Activated CD8-positive, alpha-beta memory T cell treated with anti-CD3 and anti-CD28 coated beads for 36 hours (primary cell): ENCODE data around the gene LRRFIP2. TPM values are rescaled to one million over a fixed set of nuclear protein-coding genes. Genes with fewer than 3 reads are reported as not detected.
"Not testable (repeated sequence)": the region's sequence is repeated elsewhere in the genome, so short reads cannot be mapped to it uniquely, and the experiment has no call there.

ENCODE experiments used
- CTCF ChIA-PET: fragments of 350-600 bp; sonication (Branson Sonifier 250); formaldehyde crosslinking; loops from one replicate; lab custom pipeline; 2021; ENCODE audit warnings: antibody characterized with exemption; lab: Charles Lee
- POLR2A ChIA-PET: fragments of 350-600 bp; sonication (Branson Sonifier 250); formaldehyde crosslinking; loops from one replicate; lab custom pipeline; 2021; ENCODE audit warnings: antibody characterized with exemption; lab: Charles Lee
- total RNA-seq, 2 experiments: library from RNA; stranded (reverse); gene quantifications; one replicate each; pipeline ENCODE4 v1.2.3, GENCODE V29; 2021

The LRRFIP2 gene, protein sequence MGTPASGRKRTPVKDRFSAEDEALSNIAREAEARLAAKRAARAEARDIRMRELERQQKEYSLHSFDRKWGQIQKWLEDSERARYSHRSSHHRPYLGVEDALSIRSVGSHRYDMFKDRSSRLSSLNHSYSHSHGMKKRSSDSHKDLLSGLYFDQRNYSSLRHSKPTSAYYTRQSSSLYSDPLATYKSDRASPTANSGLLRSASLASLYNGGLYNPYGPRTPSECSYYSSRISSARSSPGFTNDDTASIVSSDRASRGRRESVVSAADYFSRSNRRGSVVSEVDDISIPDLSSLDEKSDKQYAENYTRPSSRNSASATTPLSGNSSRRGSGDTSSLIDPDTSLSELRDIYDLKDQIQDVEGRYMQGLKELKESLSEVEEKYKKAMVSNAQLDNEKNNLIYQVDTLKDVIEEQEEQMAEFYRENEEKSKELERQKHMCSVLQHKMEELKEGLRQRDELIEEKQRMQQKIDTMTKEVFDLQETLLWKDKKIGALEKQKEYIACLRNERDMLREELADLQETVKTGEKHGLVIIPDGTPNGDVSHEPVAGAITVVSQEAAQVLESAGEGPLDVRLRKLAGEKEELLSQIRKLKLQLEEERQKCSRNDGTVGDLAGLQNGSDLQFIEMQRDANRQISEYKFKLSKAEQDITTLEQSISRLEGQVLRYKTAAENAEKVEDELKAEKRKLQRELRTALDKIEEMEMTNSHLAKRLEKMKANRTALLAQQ
- total RNA-seq, result 10 to 100 TPM; 31.6 to 36.1 TPM

DNA sequence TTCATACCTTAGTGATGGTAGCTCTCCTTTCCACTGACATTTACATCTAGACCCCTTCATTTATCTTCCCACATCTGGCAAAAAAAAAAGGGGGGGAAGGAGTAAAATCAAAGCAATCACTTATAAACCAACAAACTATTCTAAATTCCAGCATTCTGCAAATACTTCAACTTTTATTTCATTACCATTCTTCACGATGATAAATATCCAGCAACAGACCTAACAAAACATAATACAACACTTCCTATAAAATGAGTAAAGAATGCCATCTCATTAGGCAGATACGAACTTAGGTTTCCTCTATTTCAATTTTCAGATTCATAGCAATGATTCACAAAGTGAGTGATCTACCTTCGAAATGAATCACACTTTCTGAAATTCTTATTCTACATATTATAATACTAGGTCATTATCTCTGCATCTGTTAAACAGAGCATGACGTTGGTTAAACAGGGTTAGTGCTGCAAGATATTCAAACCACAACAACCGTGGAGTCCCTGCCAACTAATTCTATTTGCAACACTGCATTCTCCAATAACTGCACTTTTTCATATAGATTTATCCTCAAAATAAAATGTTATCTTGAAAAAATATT, at the start of gene LRRFIP2:
Gene LRRFIP2 (minus strand): TSS at position 51 of the 595 bp plus-strand sequence. CDS start 25,599 bp downstream, outside the sequence.
- POLR2A ChIA-PET, result no interaction called here
- CTCF ChIA-PET, result no interaction called here

DNA sequence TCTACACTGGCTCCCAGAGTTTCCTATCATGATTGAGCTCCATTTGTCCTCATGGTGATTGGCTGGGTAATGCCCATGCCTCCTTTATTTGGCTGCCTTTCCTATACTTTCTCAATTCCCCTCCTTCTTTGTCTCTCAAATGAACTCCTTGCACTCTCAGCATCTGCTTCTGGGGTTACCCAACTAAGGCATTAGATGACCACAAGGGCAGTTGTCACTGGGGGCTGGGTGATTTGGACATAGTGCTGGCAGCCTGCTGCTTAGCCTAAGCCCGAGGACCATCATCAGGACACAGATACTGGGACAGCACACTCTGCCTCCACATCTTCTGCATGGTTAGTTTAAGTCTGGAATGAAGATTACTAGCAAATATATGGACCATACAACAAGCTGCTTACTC, 49.2 kb upstream of the LRRFIP2 start:
- ChIA-PET CTCF (interaction anchor here (0.7 kb wide), 1 partner anchor 92 kb away, joined by 4 read pairs; no protein-coding TSS in a partner anchor), POLR2A (no interaction called here)

DNA sequence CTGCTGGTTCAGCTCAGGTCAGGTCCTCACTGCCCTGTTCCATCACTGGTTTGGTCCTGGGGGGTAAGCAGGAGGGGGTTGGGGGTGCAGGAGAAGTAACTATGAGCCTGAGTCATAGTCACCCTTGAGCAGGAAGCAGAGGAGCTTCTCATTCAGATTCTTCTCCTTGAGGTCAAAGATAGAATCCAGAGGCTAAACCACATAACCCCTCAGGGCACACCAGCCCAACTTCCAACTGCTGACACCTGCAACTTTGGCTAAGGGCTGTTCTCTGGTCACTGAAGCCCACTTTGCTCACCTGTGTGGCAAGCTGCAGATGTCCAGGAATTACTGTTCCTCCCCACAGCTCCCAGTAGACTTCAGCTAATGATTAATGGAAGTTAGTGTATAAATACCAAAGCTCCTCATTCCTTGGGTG, 48.8 kb upstream of the LRRFIP2 start:
- POLR2A ChIA-PET, result no interaction called here
- CTCF ChIA-PET, result no interaction called here

DNA sequence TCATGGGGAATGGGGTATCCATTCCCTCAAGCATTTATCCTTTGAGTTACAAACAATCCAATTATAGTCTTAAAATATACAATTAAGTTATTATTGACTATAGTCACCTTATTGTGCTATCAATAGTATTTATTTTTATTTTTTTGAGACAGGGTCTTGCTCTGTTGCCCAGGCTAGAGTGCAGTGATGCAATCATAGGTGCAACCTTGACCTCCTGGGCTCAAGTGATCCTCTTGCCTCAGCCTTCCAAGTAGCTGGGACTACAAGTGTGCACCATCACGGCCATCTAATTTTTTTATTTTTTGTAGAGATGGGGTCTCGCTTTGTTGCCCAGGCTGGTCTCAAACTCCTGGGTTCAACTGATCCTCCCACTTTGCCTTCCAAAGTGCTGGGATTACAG, 48.2 kb upstream of the LRRFIP2 start:
- POLR2A ChIA-PET, CTCF ChIA-PET: not testable (repeated sequence)

DNA sequence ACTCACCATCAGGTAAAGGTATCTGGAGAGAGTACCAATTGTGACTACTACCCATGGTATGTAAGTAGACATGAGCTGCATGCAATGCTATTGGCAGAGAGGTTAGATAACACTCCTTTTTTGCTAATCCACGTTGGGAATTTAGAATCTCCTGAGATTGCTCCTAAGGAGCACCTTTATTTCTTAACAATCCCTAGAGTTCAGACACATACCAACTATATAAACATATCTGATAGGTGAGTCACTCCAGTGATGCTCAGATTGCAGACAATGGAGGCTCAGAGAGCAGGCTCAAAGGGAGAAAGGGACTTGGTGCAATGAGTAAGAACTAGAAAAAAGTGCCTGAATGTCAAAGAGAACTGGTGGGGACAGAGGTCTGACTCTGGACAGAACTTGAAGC, 47.0 kb upstream of the LRRFIP2 start:
- CTCF ChIA-PET, result no interaction called here
- POLR2A ChIA-PET, result no interaction called here

DNA sequence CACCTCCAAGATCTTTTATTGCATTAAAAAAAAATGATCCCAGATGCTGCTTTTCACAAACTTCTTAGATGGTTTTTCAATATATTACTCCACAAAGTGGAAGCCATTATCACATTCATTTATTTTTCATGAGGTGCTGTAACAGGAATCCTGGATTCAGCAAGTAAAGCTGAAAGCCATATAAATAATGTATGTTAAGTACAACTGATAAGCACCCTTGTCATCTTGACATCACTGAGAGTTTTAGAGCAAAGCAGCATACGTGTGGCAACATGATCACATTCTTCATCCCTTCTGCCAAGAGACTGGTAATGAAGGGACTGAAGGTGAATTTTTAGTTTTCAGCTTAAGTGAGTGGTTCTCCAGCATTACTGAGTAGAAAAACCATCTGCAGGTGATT, 44.9 kb upstream of the LRRFIP2 start:
- ChIA-PET CTCF (no interaction called here), POLR2A (no interaction called here)

DNA sequence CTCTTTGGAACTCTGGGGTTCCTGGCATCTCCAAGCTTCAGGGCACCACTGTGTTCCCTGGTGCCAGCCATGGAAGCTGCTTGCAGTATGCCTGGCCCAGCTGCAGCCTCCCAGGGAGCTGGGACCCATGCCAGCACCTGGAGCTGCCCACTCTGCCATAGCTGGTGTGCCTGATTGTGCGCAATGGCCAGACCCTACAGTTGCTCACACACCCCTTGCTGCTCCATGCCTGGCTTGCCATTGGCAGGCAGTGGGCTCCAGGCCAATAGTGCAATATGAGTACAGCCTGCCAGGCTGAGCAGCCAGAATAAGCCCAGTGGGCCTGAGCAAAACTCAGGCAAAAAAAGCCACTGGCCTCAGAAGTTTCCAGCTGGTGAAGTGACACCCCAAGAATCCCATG, 43.8 kb upstream of the LRRFIP2 start:
- ChIA-PET POLR2A (no interaction called here), CTCF (interaction anchor here (0.6 to 1.0 kb wide), 2 partner anchors 24 to 259 kb away, joined by 3 to 4 read pairs; no protein-coding TSS in a partner anchor)

DNA sequence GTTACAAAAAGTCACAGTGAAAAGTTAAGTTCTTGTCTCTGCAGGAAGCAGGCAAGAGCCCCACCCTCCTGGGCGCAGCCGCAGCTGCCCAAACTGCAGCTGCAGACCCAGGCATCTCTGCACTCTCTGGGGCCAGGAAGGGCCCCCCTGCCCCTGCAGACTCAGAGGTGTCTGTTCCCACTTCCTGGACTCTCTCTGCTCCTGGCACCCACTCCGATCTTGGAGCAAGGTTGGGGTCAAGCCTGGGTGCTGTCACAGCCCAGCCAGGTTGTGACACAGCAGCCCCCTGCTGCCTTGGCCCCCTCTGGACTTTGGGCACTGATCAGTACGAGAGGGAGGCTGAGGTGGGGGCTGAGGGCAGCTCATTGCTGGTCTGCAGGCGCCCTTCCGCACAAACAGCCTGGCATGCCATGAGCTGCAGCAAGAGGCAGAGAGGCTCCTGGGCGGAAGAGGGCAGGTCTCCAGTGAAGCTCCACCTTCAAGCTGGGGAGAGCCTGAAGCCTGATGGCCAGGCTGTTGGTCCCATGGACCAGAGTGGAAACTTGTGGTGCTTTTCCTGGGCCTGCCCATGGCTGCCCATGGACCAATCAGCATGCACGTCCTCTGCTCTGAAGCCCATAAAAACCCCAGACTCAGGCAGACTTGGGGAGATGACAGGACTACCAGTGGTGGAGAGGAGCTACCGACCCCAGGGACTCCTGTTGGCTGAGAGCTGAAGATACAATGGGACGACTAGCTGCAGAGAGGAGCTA, 42.9 kb upstream of the LRRFIP2 start:
- ChIA-PET POLR2A (no interaction called here), CTCF (interaction anchor here (0.5 to 1.2 kb wide), 3 partner anchors 14 to 259 kb away, joined by 3 read pairs; no protein-coding TSS in a partner anchor)

DNA sequence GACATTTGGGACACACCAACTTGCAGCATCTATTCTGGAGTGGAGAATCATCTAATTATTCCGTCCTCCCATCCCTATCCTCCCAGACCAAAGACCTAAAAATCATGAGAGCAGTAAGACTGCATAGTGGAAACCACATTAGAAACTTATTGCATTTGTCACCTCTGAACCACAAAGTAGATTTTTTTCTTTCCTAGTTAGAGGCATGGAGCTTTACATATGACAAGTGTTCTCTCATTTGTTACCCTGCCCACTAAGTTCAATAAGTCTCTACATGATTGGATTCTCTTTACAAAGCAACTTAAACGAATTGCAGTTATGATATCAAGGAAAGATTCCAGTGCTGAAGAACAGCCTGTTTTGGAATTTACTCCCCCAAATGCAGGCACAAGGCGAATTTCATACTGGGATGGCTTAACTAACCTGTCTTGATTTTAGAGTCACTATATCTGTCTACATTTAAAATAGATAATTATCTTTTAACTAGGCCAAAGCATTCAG, 42.3 kb upstream of the LRRFIP2 start:
- CTCF ChIA-PET, result interaction anchor here (0.5 to 1.2 kb wide), 3 partner anchors 15 to 169 kb away, joined by 3 to 4 read pairs (median 3); no protein-coding TSS in a partner anchor
- POLR2A ChIA-PET, result no interaction called here

DNA sequence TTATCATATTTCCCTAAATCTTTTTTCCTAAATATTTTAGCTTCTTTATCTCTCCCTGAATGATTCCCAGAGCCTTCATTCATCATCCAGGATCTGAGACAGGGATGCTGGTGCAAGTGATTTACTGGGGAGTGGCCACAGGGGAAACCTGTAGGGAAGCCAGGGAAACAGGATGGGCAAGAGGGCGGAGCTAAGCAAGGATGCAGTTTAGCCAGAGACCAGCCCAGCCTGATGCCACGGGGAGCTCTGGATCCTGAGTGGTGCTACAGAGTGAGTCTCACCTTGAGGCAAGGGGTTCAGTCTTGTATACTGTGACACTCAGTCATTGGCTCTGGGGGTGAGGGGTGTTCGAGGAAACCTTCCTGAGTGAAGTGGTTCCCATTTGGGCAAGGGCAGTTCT, 39.7 kb upstream of the LRRFIP2 start:
- ChIA-PET CTCF (interaction anchor here (1.0 kb wide), 1 partner anchor 190 kb away, joined by 3 read pairs; no protein-coding TSS in a partner anchor), POLR2A (interaction anchor here (0.7 to 1.2 kb wide), 2 partner anchors 136 to 184 kb away, joined by 5 to 8 read pairs; no protein-coding TSS in a partner anchor)

DNA sequence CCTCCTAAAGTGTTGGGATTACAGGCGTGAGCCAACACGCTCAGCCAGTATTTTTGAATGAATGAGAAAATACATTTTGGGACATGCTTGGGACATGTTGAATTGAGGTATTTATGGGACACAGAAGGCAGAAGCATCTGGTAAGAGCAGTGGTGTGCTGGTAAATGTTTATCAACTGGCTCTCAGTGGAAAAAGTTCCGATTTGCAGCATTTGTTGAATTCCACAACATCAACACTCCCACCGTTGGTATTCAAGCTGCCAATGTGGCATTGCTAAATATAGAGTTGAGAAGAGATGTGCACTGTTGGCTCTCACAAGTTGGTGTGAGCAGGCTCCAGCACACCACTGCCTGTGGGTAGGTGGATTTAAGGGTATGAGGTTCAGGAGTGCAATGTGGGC, 35.8 kb upstream of the LRRFIP2 start:
- ChIA-PET POLR2A (no interaction called here), CTCF (no interaction called here)

DNA sequence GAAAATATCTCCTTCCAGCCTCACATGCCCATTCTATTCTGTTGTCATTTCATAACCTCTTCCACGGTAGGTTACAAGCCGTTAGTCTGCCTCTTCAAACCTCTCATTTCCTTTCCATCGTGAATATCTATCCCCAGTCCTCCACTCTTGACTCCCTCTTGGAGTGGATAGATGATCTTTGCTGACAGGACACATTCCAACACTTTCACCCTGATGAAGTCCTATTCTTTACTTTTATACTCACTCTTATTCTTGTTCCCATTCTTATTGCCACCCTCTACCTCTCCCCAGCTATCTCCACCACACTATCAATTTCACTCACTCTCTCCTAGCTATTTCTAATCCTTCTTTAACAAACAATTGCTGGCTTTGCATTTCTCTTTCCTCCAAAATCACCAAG, 34.2 kb upstream of the LRRFIP2 start:
- CTCF ChIA-PET, POLR2A ChIA-PET: not testable (repeated sequence)

DNA sequence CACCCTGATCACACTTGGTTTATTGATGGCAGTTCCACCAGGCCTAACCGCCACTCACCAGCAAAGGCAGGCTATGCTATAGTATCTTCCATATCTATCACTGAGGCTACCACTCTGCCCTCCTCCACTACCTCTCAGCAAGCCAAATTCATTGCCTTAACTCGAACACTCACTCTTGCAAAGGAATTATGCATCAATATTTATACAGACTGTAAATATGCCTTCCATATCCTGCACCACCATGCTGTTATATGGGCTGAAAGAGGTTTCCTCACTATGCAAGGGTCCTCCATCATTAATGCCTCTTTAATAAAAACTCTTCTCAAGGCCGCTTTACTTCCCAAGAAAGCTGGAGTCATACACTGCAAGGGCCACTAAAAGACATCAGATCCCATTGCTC, 33.6 kb upstream of the LRRFIP2 start:
- POLR2A ChIA-PET, CTCF ChIA-PET: not testable (repeated sequence)

DNA sequence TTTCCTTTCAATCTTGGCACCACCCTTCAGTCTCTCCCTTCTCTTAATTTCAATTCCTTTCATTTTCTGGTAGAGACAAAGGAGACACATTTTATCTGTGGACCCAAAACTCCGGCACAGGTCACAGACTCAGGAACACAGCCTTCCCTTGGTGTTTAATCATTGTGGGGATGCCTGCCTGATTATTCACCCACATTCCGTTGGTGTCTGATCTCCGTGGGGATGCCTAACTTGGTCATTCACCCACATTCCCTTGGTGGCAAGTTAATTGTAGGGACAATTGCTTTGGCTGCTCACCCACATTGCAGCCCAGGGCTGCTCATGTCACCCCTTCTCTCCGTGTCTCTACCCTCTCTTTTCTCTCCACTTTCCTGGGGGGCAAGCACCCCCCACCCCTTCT, 31.7 kb upstream of the LRRFIP2 start:
- POLR2A ChIA-PET, CTCF ChIA-PET: not testable (repeated sequence)

DNA sequence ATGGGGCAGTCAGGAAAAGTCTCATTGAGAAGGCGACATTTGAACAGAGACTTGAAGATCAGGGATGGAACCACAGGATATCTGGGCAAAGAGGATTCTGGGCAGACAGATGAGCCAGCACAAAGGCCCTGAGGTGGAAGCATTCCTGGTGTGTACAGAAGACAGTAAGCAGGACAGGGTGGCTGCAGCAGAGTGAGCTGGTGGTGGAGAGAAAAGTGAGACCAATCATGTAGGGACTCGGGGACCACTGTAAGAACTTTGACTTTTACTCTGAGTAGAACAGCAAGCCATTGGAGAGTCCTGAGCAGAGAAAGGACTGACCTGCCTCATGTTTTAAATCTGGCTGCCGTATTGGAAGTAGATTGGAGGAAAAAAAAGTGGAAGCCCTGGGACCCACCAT, 29.9 kb upstream of the LRRFIP2 start:
- CTCF ChIA-PET, result no interaction called here
- POLR2A ChIA-PET, result no interaction called here

DNA sequence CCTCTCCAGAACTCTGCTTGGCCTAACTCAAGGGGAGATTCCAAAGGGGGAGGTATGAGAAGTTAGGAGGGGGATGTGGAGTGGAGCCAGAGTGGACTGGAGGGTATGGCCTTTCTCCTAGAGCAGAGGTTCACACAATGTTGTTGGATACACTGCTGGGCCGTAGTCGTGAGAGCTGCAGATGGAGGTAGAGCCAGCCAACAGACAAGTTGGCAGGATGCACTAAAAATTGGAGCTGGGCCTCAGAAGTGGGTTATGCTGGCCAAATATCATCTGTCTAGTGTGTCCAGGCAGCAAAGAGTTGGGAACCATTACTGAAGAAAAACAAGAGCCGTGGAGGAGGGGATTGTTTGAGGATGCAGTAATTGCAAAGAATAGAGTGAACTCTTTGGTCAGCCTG, 27.7 kb upstream of the LRRFIP2 start:
- CTCF ChIA-PET, result interaction anchor here (1.0 kb wide), 1 partner anchor 19 kb away, joined by 3 read pairs; no protein-coding TSS in a partner anchor

DNA sequence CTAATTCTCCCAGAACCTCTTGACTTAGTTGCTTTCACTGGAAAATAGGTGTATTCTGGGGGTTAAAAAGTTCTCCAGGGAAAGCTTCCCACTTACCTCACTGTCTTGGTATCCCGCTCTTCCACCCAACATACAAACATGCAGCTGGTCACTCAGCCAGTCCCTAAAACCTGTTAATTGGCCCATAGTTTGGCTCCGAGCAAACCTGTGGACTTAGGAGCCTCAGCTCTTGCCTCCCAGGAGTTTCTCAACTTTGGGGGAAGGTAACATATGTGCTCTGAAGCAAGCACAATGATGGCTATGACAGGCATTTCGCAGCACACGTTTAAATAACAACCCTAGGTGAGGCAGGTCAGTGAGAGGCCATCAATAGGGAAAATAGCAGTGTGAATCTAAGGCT, 25.8 kb upstream of the LRRFIP2 start:
- ChIA-PET CTCF (no interaction called here), POLR2A (no interaction called here)

More for the DNA sequence above, 27.7 kb upstream of the LRRFIP2 start:
- POLR2A ChIA-PET, result no interaction called here

DNA sequence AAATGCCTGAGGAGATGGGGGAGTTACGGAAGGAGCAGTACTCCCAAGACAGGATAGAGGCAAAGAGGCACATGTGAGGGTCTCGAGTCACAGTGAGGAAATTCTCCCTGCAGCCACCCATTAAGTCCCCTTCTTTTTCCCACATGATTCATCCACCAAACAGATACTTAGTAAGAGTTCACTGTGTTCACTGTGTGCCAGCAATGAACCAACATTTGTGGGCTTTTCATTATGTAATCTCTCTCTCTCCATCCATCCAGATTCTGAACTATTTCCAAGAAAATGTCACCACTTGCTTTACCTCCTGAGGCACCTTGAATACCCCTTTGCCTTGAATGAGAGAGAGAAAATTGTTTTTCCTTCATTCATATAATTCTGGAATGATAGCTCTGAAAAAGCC, 24.6 kb upstream of the LRRFIP2 start:
- ChIA-PET CTCF (no interaction called here), POLR2A (no interaction called here)

DNA sequence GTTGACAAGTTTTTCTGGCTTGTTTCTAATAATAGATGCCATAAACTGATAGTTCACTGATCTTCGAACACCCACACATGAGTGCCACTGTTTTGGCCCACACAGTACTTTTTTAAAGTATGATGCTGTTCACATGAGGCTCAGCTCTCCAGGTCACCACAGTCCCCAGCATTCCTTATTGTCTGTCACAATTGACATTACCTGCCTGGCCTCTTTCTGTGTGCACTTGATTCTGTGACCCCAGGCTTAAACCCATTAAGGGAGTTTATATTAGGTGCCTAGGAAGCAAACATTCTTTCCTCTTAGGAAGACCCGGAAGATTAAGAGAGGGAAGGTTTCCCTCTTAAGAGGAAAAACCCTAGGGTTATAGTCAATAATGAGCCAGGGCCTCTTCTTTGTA, 24.2 kb upstream of the LRRFIP2 start:
- ChIA-PET POLR2A (no interaction called here), CTCF (no interaction called here)
